ENCODE measurements around the gene MED31.

MED31 gene

DNA sequence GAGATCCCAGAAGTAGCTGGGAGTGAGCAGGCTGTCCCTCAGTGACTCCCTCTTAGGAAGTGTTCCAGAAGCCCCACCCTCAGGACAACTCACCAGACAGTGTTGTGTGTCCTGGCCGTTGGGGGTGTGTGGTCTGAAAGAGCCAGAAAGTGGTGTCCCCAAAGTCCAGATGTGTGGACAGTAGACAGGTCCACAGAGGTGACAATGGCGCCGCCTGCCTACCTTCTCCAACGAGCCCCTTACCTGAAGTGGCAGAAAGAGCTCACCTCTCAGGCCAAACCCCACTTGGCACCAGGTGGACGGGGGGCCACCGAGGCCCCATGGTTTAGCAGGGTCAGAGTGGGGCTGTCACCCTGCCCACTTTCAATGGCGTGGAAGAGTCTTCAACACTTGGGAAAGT lies 20.0 kb upstream of the MED31 start:
- in situ Hi-C loops (cut with HindIII; ENCODE audit: low sequenced_read_pairs), result no loop called here
- no peak for DNase-seq (ENCODE audit: low read depth, low spot score)
- no peak overlapping the region for H3K4me3 ChIP-seq (ENCODE audit: low read depth, low read length)
- TF ChIP-seq, protein P1, sequence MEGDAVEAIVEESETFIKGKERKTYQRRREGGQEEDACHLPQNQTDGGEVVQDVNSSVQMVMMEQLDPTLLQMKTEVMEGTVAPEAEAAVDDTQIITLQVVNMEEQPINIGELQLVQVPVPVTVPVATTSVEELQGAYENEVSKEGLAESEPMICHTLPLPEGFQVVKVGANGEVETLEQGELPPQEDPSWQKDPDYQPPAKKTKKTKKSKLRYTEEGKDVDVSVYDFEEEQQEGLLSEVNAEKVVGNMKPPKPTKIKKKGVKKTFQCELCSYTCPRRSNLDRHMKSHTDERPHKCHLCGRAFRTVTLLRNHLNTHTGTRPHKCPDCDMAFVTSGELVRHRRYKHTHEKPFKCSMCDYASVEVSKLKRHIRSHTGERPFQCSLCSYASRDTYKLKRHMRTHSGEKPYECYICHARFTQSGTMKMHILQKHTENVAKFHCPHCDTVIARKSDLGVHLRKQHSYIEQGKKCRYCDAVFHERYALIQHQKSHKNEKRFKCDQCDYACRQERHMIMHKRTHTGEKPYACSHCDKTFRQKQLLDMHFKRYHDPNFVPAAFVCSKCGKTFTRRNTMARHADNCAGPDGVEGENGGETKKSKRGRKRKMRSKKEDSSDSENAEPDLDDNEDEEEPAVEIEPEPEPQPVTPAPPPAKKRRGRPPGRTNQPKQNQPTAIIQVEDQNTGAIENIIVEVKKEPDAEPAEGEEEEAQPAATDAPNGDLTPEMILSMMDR (IDR thresholded peaks at IDR 0.05; ENCODE audit: low read depth, low read length), result no peak

DNA sequence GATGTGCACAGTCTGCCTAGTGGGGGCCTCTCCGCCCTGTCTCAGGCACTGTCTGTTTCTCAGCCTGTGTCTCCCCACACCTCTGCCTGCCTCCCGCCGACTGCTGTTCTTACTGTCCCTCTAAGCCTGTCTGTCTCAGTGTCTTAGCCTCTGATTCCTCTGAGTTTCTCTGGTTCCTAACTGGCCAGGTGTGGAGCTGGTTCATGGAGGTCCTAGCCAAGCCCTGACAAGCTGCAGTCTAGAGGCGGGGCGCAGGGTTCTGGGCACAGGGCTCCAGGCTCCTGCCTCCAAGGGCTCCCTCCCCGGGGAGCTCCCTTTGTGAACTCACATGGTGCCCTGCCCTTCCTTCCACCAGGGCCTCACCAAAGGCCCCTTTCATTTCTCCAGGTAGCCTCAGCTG lies 19.6 kb upstream of the MED31 start:
- no peak overlapping the region for H3K4me3 ChIP-seq (ENCODE audit: low read depth, low read length)
- TF ChIP-seq, protein P1 (IDR thresholded peaks at IDR 0.05; ENCODE audit: low read depth, low read length), result no peak
- DNase-seq (ENCODE audit: low read depth, low spot score), result no peak
- in situ Hi-C loops (cut with HindIII; ENCODE audit: low sequenced_read_pairs), result no loop called here

DNA sequence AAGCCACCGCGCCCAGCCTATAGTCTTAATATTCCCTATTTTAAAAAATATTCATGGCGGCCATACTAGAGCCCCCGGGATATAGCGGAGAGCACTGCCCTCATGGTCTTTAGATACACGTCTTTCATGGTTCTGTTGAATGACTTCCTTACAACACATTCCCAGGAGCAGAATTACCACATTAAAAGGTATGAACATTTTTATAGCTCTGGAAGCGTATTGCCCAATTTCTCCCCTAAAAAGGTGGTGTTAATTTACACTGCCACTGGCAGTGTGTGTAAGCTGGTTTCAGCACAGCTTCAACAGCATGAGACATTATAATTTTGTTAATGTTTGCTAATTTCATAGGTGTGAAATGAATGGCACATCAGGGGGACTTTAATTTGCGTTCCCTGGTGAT lies 19.2 kb upstream of the MED31 start:
- in situ Hi-C loops (cut with HindIII; ENCODE audit: low sequenced_read_pairs), result no loop called here
- TF ChIP-seq, protein P1 (IDR thresholded peaks at IDR 0.05; ENCODE audit: low read depth, low read length), result no peak
- no peak overlapping the region for H3K4me3 ChIP-seq (ENCODE audit: low read depth, low read length)
- DNase-seq (ENCODE audit: low read depth, low spot score), result no peak

- no peak overlapping the region for H3K4me3 ChIP-seq (ENCODE audit: low read depth, low read length)
- TF ChIP-seq, protein P1 (IDR thresholded peaks at IDR 0.05; ENCODE audit: low read depth, low read length), result no peak
- in situ Hi-C loops (cut with HindIII; ENCODE audit: low sequenced_read_pairs), result no loop called here
- no peak for DNase-seq (ENCODE audit: low read depth, low spot score)
These were observed 18.2 kb upstream of the MED31 start for GRCh38 chr17:6669479-6670212.

- no peak for DNase-seq (ENCODE audit: low read depth, low spot score)
- in situ Hi-C loops (cut with HindIII; ENCODE audit: low sequenced_read_pairs), result no loop called here
- TF ChIP-seq, protein P1 (IDR thresholded peaks at IDR 0.05; ENCODE audit: low read depth, low read length), result no peak
- no peak overlapping the region for H3K4me3 ChIP-seq (ENCODE audit: low read depth, low read length)
These were observed 17.5 kb upstream of the MED31 start for GRCh38 chr17:6668727-6669425.

GRCh38 chr17:6668219-6668618 lies 16.8 kb upstream of the MED31 start:
- in situ Hi-C loops (cut with HindIII; ENCODE audit: low sequenced_read_pairs), result no loop called here
- no peak overlapping the region for H3K4me3 ChIP-seq (ENCODE audit: low read depth, low read length)
- DNase-seq (ENCODE audit: low read depth, low spot score), result no peak
- TF ChIP-seq, protein P1 (IDR thresholded peaks at IDR 0.05; ENCODE audit: low read depth, low read length), result no peak

All from astrocyte of the spinal cord (primary cell).